Thoracic aorta (tissue), 2 donors: ENCODE data around the gene GIMD1. TPM values are rescaled to one million over a fixed set of nuclear protein-coding genes. Genes with fewer than 3 reads are reported as not detected.

Experiments
- ATAC-seq: fragments of 150-250 bp; one replicate; pipeline ENCODE4 v1.8.0; 2017; ENCODE audit warnings: low read depth; ENCODE audit not compliant: insufficient number of reproducible peaks, low FRiP score
- DNase-seq: peaks from one replicate; pipeline ENCODE4 v3.0.0-alpha.2; 2020; ENCODE audit warnings: low spot score
- H3K27ac ChIP-seq, 2 donors: fragments of 200-600 bp; sonication (generic); 1 replicate in 1 of 2; 2 replicates in 1 of 2; pipeline ENCODE4 v1.5.1; 2016; ENCODE audit warnings: mild to moderate bottlenecking in 2 of 2, moderate library complexity in 2 of 2
- H3K27me3 ChIP-seq: fragments of 200-600 bp; sonication (generic); replicated peaks from 2 replicates; pipeline ENCODE4 v1.6.0; 2016; ENCODE audit warnings: mild to moderate bottlenecking; ENCODE audit not compliant: insufficient read depth
- H3K36me3 ChIP-seq: fragments of 200-600 bp; sonication (generic); one replicate; pipeline ENCODE4 v1.5.1; 2016
- H3K4me1 ChIP-seq, 2 donors: fragments of 200-600 bp; sonication (generic); 1 replicate in 1 of 2; 2 replicates in 1 of 2; pipeline versions ENCODE4 v1.5.1 to v1.6.0; 2016; ENCODE audit warnings: low read depth in 2 of 2, mild to moderate bottlenecking in 1 of 2; ENCODE audit not compliant: control insufficient read depth in 1 of 2
- H3K4me3 ChIP-seq: fragments of 200-600 bp; sonication (generic); 2 replicates; pipeline ENCODE4 v1.5.1; 2016; ENCODE audit warnings: mild to moderate bottlenecking
- H3K9me3 ChIP-seq: fragments of 200-600 bp; sonication (generic); 2 replicates; pipeline ENCODE4 v1.5.1; 2016
- CTCF ChIP-seq: fragments of 200-600 bp; sonication (generic); IDR thresholded peaks from one replicate; pipeline ENCODE4 v1.5.1; 2019; ENCODE audit warnings: antibody characterized with exemption
- total RNA-seq, 2 donors: library from RNA; depleted of rRNA; stranded (reverse); fragments of >200 nt; gene quantifications; one replicate each; pipeline versions ENCODE4 v1.1.0 to v1.2.3, GENCODE V29; 2016

The GIMD1 gene
- total RNA-seq, 2 donors from 2014 or later: not detected

GRCh38 chr4:106371161-106371560 is 2.6 kb upstream of the GIMD1 start:
- no peak for DNase-seq
- Histone ChIP-seq H3K4me1 (peaks cover under 1 to 11% of the 10 kb centered on the region in 2 donors), H3K9me3 (no peaks in the 10 kb centered on the region), H3K4me3 (no peak overlapping the region), H3K27me3 (no peaks in the 10 kb centered on the region), H3K36me3 (no peaks in the 10 kb centered on the region), H3K27ac (no peak overlapping the region)
- ATAC-seq: no peak
- TF ChIP-seq CTCF: no peak

- H3K27me3 ChIP-seq: no peaks in the 10 kb centered on the region
- no peak for TF ChIP-seq CTCF
- peaks cover 7 to 20% of the 10 kb centered on the region in 2 donors for H3K4me1 ChIP-seq
- ATAC-seq: no peak
- no peaks in the 10 kb centered on the region for H3K36me3 ChIP-seq
- no peak overlapping the region for H3K27ac ChIP-seq
- DNase-seq: no peak
- no peaks in the 10 kb centered on the region for H3K9me3 ChIP-seq
- H3K4me3 ChIP-seq: no peak overlapping the region
These were observed 1.6 kb upstream of the GIMD1 start for GRCh38 chr4:106370214-106370613.

- Histone ChIP-seq H3K9me3 (no peaks in the 10 kb centered on the region), H3K27me3 (no peaks in the 10 kb centered on the region), H3K27ac (no peak overlapping the region), H3K4me3 (peak overlapping the region; percentile 53), H3K36me3 (no peaks in the 10 kb centered on the region), H3K4me1 (peaks cover 8 to 26% of the 10 kb centered on the region in 2 donors)
- DNase-seq: no peak
- peak; percentile 60 for TF ChIP-seq CTCF
- ATAC-seq: no peak
These were observed 980 bp upstream of the GIMD1 start for GRCh38 chr4:106369456-106370060.

- no peak overlapping the region for H3K27ac ChIP-seq
- peaks cover 8 to 26% of the 10 kb centered on the region in 2 donors for H3K4me1 ChIP-seq
- H3K27me3 ChIP-seq: no peaks in the 10 kb centered on the region
- DNase-seq: no peak
- no peaks in the 10 kb centered on the region for H3K9me3 ChIP-seq
- no peaks in the 10 kb centered on the region for H3K36me3 ChIP-seq
- no peak overlapping the region for H3K4me3 ChIP-seq
- TF ChIP-seq CTCF: no peak
- no peak for ATAC-seq
These were observed 1.5 kb downstream of the GIMD1 start for GRCh38 chr4:106367072-106367471.

GRCh38 chr4:106366026-106366425 is 2.6 kb downstream of the GIMD1 start:
- no peaks in the 10 kb centered on the region for H3K9me3 ChIP-seq
- H3K36me3 ChIP-seq: no peaks in the 10 kb centered on the region
- no peak for ATAC-seq
- no peak for TF ChIP-seq CTCF
- H3K4me3 ChIP-seq: no peak overlapping the region
- H3K27me3 ChIP-seq: no peaks in the 10 kb centered on the region
- H3K27ac ChIP-seq: peak overlapping the region; percentile 56 to 63
- DNase-seq: no peak
- peaks cover 8 to 26% of the 10 kb centered on the region in 2 donors for H3K4me1 ChIP-seq
